ENCODE data around the gene CD7. TPM values are rescaled to one million over a fixed set of nuclear protein-coding genes. Genes with fewer than 3 reads are reported as not detected.

Gene CD7
- total RNA-seq, 1 experiment from 2014 or later: 0.77 TPM

DNA sequence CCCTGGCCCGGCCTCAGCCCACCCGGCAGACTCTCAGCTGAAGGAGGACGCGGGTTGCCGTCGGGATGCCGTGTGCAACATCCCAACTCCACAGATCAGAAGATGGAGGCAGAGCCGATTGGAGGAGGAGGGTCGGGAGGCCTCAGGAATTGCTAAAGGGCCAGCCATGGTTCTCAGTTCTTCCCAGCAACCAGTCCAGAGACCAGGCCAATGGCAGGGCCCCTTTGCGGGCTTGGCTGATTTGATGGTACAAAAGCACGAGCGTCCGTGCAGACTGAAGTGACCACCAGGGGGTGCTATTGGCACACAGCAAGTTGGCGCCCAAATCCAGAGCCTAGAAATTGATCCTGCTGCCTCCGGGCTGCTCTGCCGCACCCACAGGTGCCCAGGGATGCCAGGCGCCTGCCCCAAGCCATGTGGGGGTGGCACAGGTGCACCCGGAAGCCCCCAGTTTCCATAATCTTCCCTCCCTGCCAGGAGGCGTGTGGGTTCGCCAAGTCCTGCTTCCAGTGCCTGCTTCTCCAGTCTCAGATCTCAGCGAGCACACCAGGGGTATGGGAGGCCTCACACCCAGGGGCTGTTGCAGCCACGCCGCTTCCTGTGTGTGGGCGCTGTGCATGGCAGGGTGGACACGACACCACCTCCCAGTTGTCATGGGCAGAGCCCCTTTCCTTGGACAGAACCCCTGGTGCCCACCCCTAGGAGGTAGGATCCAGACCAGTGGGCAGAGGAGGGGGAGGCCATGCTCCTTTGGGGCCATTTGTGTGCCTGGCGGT lies 34.5 kb upstream of the CD7 start:
- Histone ChIP-seq H3K9me3 (ENCODE audit: control insufficient read depth, insufficient read depth, low read depth, low read length) (no peaks in the 10 kb centered on the region), H3K4me1 (ENCODE audit: control insufficient read depth, insufficient read depth, low read length) (peaks cover 29% of the 10 kb centered on the region), H3K27me3 (ENCODE audit: control insufficient read depth, insufficient read depth, low read length) (no peaks in the 10 kb centered on the region), H3K36me3 (ENCODE audit: control insufficient read depth, insufficient read depth, low read length) (no peaks in the 10 kb centered on the region), H3K4me3 (ENCODE audit: low read depth in 2 of 2, low read length in 2 of 2) (no peak overlapping the region), H3K27ac (ENCODE audit: low read length) (no peak overlapping the region)
- TF ChIP-seq TCF7L2 (IDR thresholded peaks at IDR 0.05; ENCODE audit: low read depth, low read length) (0 out of 2 replicates have a peak, but pooled peaks have one; percentile 25), POLR2AphosphoS5 (IDR thresholded peaks at IDR 0.05; ENCODE audit: low read depth, low read length) (no peak), SIN3A (IDR thresholded peaks at IDR 0.05; ENCODE audit: borderline replicate concordance, insufficient read depth, low read depth, low read length) (no peak)
- TF ChIP-seq, protein P1, sequence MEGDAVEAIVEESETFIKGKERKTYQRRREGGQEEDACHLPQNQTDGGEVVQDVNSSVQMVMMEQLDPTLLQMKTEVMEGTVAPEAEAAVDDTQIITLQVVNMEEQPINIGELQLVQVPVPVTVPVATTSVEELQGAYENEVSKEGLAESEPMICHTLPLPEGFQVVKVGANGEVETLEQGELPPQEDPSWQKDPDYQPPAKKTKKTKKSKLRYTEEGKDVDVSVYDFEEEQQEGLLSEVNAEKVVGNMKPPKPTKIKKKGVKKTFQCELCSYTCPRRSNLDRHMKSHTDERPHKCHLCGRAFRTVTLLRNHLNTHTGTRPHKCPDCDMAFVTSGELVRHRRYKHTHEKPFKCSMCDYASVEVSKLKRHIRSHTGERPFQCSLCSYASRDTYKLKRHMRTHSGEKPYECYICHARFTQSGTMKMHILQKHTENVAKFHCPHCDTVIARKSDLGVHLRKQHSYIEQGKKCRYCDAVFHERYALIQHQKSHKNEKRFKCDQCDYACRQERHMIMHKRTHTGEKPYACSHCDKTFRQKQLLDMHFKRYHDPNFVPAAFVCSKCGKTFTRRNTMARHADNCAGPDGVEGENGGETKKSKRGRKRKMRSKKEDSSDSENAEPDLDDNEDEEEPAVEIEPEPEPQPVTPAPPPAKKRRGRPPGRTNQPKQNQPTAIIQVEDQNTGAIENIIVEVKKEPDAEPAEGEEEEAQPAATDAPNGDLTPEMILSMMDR (IDR thresholded peaks at IDR 0.05): peak; percentile 98
- TF ChIP-seq, protein P2, sequence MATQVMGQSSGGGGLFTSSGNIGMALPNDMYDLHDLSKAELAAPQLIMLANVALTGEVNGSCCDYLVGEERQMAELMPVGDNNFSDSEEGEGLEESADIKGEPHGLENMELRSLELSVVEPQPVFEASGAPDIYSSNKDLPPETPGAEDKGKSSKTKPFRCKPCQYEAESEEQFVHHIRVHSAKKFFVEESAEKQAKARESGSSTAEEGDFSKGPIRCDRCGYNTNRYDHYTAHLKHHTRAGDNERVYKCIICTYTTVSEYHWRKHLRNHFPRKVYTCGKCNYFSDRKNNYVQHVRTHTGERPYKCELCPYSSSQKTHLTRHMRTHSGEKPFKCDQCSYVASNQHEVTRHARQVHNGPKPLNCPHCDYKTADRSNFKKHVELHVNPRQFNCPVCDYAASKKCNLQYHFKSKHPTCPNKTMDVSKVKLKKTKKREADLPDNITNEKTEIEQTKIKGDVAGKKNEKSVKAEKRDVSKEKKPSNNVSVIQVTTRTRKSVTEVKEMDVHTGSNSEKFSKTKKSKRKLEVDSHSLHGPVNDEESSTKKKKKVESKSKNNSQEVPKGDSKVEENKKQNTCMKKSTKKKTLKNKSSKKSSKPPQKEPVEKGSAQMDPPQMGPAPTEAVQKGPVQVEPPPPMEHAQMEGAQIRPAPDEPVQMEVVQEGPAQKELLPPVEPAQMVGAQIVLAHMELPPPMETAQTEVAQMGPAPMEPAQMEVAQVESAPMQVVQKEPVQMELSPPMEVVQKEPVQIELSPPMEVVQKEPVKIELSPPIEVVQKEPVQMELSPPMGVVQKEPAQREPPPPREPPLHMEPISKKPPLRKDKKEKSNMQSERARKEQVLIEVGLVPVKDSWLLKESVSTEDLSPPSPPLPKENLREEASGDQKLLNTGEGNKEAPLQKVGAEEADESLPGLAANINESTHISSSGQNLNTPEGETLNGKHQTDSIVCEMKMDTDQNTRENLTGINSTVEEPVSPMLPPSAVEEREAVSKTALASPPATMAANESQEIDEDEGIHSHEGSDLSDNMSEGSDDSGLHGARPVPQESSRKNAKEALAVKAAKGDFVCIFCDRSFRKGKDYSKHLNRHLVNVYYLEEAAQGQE (IDR thresholded peaks at IDR 0.05; ENCODE audit: insufficient read depth in 1 of 2, low read depth in 2 of 2, low read length in 1 of 2): peak; percentile 42 to 90; a peak in 3 of 4 replicates
- intact Hi-C loops (cut with micrococcal nuclease; ENCODE audit: unreplicated experiment) (loop anchor here (1.0 kb wide), 1 partner anchor 61 kb away; no protein-coding TSS in a partner anchor), in situ Hi-C loops (cut with HindIII; ENCODE audit: low pct_unique_long_range_greater_than_20kb, low sequenced_read_pairs) (no loop called here)
- ChIA-PET POLR2A (no interaction called here), CTCF (no interaction called here)
- peak; percentile 88 for ATAC-seq
- peak; percentile 58 for DNase-seq (ENCODE audit: low read depth, low spot score)
- BruUV-seq (replicated peaks): no TSS peak

DNA sequence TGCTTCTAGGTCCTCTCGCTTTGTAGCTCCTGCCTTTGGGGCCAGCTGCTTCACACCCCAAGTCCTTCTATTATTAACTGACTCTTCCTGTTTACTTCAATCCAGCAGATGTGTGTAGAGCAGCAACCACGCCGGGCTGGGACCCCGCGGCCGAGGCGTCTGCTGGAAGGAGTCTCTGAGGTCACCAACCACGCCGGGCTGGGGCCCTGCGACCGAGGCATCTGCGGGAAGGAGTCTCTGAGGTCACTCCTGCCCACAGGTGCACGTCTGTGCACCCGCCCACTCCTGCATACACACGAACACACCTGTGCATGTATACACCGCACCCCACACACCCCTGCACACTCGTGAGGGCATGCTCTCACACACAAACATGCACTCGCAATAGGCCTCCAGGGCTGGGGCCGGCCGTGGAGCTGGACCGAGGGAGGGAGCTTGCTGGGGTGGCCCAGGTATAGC lies 33.9 kb upstream of the CD7 start:
- H3K27ac ChIP-seq (ENCODE audit: low read length): no peak overlapping the region
- in situ Hi-C loops (cut with HindIII; ENCODE audit: low pct_unique_long_range_greater_than_20kb, low sequenced_read_pairs): no loop called here
- H3K9me3 ChIP-seq (ENCODE audit: control insufficient read depth, insufficient read depth, low read depth, low read length): no peaks in the 10 kb centered on the region
- peaks cover 32% of the 10 kb centered on the region for H3K4me1 ChIP-seq (ENCODE audit: control insufficient read depth, insufficient read depth, low read length)
- POLR2A ChIA-PET: no interaction called here
- CTCF ChIA-PET: interaction anchor here (1.0 kb wide), 1 partner anchor 13 kb away, joined by 3 read pairs; no protein-coding TSS in a partner anchor
- no TSS peak for BruUV-seq (replicated peaks)
- no peaks in the 10 kb centered on the region for H3K27me3 ChIP-seq (ENCODE audit: control insufficient read depth, insufficient read depth, low read length)
- no peaks in the 10 kb centered on the region for H3K36me3 ChIP-seq (ENCODE audit: control insufficient read depth, insufficient read depth, low read length)
- ATAC-seq (peak; percentile 10), DNase-seq (ENCODE audit: low read depth, low spot score) (no peak)
- TF ChIP-seq, protein P1 (IDR thresholded peaks at IDR 0.05): no peak
- H3K4me3 ChIP-seq (ENCODE audit: low read depth in 2 of 2, low read length in 2 of 2): no peak overlapping the region
- intact Hi-C loops (cut with micrococcal nuclease; ENCODE audit: unreplicated experiment): loop anchor here (1.0 kb wide), 1 partner anchor 62 kb away; no protein-coding TSS in a partner anchor

All from Panc1 (cell line).